DMS114 treated with DMSO at 0.1 percent for 48 hours (cell line): ENCODE results near the gene FBXO3.

Source experiments
- DNase-seq: peaks from one replicate; lab custom pipeline; 2025; ENCODE audit not compliant: unreplicated experiment; lab: John Stamatoyannopoulos, UW

Gene FBXO3

GRCh38 chr11:33703234-33703633 lies 71.1 kb downstream of the FBXO3 start:
- no peak for DNase-seq

GRCh38 chr11:33701302-33702230 lies 72.8 kb downstream of the FBXO3 start:
- DNase-seq: no peak

- DNase-seq: peak; percentile 73
These were observed 73.6 kb downstream of the FBXO3 start, which contains the start of gene C11orf91 for GRCh38 chr11:33700502-33701271. Gene C11orf91 (minus strand): TSS chr11:33700826. CDS start chr11:33700740, 86 bp downstream.

- no peak for DNase-seq
These were observed 74.2 kb downstream of the FBXO3 start for GRCh38 chr11:33700063-33700501.

- DNase-seq: no peak
These were observed 74.7 kb downstream of the FBXO3 start for GRCh38 chr11:33699515-33700062.

GRCh38 chr11:33698921-33699320 lies 75.4 kb downstream of the FBXO3 start:
- DNase-seq: no peak

- no peak for DNase-seq
These were observed 76.3 kb downstream of the FBXO3 start for GRCh38 chr11:33697997-33698396.

- no peak for DNase-seq
These were observed 77.2 kb downstream of the FBXO3 start for GRCh38 chr11:33696931-33697638.

- DNase-seq: no peak
These were observed 77.9 kb downstream of the FBXO3 start for GRCh38 chr11:33696411-33696810.

- DNase-seq: no peak
These were observed 79.2 kb downstream of the FBXO3 start for GRCh38 chr11:33695051-33695566.

GRCh38 chr11:33694346-33695050 lies 79.8 kb downstream of the FBXO3 start:
- DNase-seq: no peak

- no peak for DNase-seq
These were observed 81.8 kb downstream of the FBXO3 start for GRCh38 chr11:33692541-33692940.

GRCh38 chr11:33692013-33692504 lies 82.3 kb downstream of the FBXO3 start:
- no peak for DNase-seq

GRCh38 chr11:33691066-33691864 lies 83.1 kb downstream of the FBXO3 start:
- DNase-seq: no peak
